ENCODE results near the gene RAB3GAP1. TPM values are rescaled to one million over a fixed set of nuclear protein-coding genes. Genes with fewer than 3 reads are reported as not detected.
"Not testable (repeated sequence)": the region's sequence is repeated elsewhere in the genome, so short reads cannot be mapped to it uniquely, and the experiment has no call there.

Gene RAB3GAP1
- total RNA-seq, 1 donor, result 80.0 TPM

DNA sequence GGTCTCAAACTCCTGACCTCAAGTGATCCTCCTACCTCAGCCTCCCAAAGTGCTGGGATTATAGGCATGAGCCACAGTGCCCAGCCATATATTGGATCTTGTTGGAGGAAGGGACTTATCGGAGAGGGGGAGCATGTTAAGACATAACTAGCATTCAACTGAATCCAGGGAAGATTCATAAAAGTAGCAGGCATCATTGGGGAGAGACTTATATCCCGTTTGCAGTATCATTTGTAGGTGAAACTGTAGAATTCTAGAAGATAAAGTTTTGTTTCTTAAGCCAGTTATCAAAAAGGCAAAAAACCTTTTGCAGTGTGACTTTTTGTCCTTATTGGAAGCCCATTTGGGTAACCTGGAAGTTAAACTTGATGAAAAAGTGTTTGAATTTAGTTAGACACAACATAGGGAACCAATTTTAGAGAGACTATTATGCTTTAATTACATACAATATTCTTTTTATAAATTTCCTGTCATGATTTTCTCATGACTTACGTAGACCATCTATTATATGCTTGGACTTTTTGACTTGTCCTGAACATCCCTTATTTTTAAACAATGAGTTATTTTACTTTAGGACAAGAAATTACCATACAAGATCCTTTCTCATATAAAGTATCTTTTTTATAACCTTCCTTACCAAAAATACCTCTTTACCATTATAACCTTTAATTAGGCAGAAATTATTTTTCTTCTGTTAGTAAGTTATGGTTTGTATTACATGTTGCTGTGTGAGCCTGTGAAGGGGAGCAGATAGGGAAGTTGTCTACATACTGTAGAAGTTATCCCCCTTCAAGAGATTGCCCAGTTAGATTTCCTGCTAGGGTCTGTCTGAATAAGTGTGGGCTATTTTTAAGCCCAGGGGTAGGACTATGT, 20.3 kb downstream of the RAB3GAP1 start:
- DNase-seq (ENCODE audit: low read depth), result no peak
- H3K4me3 ChIP-seq (ENCODE audit: low read depth, low read length), result no peak overlapping the region
- TF ChIP-seq, protein P1, sequence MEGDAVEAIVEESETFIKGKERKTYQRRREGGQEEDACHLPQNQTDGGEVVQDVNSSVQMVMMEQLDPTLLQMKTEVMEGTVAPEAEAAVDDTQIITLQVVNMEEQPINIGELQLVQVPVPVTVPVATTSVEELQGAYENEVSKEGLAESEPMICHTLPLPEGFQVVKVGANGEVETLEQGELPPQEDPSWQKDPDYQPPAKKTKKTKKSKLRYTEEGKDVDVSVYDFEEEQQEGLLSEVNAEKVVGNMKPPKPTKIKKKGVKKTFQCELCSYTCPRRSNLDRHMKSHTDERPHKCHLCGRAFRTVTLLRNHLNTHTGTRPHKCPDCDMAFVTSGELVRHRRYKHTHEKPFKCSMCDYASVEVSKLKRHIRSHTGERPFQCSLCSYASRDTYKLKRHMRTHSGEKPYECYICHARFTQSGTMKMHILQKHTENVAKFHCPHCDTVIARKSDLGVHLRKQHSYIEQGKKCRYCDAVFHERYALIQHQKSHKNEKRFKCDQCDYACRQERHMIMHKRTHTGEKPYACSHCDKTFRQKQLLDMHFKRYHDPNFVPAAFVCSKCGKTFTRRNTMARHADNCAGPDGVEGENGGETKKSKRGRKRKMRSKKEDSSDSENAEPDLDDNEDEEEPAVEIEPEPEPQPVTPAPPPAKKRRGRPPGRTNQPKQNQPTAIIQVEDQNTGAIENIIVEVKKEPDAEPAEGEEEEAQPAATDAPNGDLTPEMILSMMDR (IDR thresholded peaks at IDR 0.05; ENCODE audit: insufficient read depth, low read length), result no peak

DNA sequence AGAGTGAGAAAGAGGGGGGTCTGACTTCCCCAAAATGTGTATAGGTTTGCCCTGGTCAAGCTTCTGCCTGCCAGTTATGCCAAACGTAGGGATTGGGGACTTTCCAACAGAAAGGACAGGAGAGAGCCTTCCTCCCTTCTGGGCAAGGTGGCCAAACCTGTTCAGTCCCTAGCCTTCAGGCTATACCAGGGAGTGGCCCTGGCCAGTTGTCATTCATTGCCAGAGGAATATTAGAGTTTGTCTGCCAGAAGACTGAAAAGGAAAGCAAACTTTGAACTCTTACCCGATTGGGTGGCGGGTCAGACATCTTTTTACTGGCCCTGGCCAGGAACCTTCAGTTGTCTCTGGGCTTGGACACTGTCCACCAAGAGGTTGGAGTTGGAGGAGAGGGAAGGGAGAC, 22.1 kb downstream of the RAB3GAP1 start:
- TF ChIP-seq, protein P1 (IDR thresholded peaks at IDR 0.05; ENCODE audit: insufficient read depth, low read length), result no peak
- DNase-seq (ENCODE audit: low read depth), result no peak
- no peak overlapping the region for H3K4me3 ChIP-seq (ENCODE audit: low read depth, low read length)

GRCh38 chr2:135076556-135076955, 24.5 kb downstream of the RAB3GAP1 start:
- TF ChIP-seq, protein P1 (IDR thresholded peaks at IDR 0.05; ENCODE audit: insufficient read depth, low read length), result no peak

DNA sequence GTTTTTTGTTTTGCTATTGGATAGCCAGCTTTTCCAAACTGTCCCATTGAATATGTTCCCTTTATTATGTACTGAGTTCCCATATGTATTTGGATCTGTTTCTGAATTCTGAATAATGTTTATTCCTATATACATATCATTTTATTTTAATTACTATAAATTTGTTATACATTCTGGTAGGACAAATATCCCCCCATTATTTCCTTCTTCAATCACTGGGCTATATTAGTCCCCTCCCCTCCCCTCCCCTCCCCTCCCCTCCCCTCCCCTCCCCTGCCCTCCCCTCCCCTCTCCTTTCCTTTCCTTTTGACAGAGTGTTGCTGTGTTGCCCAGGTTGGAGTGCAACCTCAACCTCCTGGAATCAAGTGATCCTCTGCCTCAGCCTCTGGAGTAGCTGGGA, 26.3 kb downstream of the RAB3GAP1 start:
- TF ChIP-seq, protein P1 (IDR thresholded peaks at IDR 0.05; ENCODE audit: insufficient read depth, low read length), result no peak
- no peak overlapping the region for H3K4me3 ChIP-seq (ENCODE audit: low read depth, low read length)
- DNase-seq (ENCODE audit: low read depth), result no peak

More at GRCh38 chr2:135076556-135076955, 24.5 kb downstream of the RAB3GAP1 start:
- DNase-seq (ENCODE audit: low read depth), result no peak
- H3K4me3 ChIP-seq (ENCODE audit: low read depth, low read length), result no peak overlapping the region

GRCh38 chr2:135086222-135086621, 34.1 kb downstream of the RAB3GAP1 start:
- no peak for DNase-seq (ENCODE audit: low read depth)
- no peak overlapping the region for H3K4me3 ChIP-seq (ENCODE audit: low read depth, low read length)
- TF ChIP-seq, protein P1 (IDR thresholded peaks at IDR 0.05; ENCODE audit: insufficient read depth, low read length), result no peak

DNA sequence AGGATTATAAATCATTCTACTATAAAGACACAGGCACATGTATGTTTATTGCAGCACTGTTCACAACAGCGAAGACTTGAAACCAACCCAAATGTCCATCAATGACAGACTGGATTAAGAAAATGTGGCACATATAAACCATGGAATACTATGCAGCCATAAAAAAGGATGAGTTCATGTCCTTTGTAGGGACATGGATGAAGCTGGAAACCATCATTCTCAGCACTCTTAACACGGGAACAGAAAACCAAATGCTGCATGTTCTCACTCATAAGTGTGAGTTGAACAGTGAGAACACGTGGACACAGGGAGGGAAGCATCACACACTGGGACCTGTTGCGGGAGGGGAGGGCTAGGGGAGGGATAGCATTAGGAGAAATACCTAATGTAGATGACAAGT, 37.5 kb downstream of the RAB3GAP1 start:
- H3K4me3 ChIP-seq (ENCODE audit: low read depth, low read length); DNase-seq (ENCODE audit: low read depth): not testable (repeated sequence)

- TF ChIP-seq, protein P1 (IDR thresholded peaks at IDR 0.05; ENCODE audit: insufficient read depth, low read length), result no peak
- H3K4me3 ChIP-seq (ENCODE audit: low read depth, low read length), result no peak overlapping the region
- no peak for DNase-seq (ENCODE audit: low read depth)
Measured at GRCh38 chr2:135091681-135092080, 39.6 kb downstream of the RAB3GAP1 start.

Measured in fibroblast of the aortic adventitia (primary cell).